H1 (cell line): ENCODE data around the gene CMC1. TPM values are rescaled to one million over a fixed set of nuclear protein-coding genes. Genes with fewer than 3 reads are reported as not detected.

Source experiments
- BCL11A ChIP-seq, 2 experiments: IDR thresholded peaks; one replicate each; pipeline ENCODE4 v1.6.1; 2011; ENCODE audit warnings: low read depth in 2 of 2, low read length in 2 of 2, mild to moderate bottlenecking in 2 of 2
- GTF2F1 ChIP-seq: IDR thresholded peaks from 2 replicates; pipeline ENCODE4 v1.6.1; 2012; ENCODE audit warnings: low read depth, low read length, improper control_type of control experiment, borderline replicate concordance
- MAFK ChIP-seq: IDR thresholded peaks from 2 replicates; pipeline ENCODE4 v1.6.1; 2012; ENCODE audit warnings: low read depth, mild to moderate bottlenecking, improper control_type of control experiment, low read length
- MAX ChIP-seq: IDR thresholded peaks from 2 replicates; pipeline ENCODE4 v1.6.1; 2012; ENCODE audit warnings: inconsistent platforms
- PHF8 ChIP-seq: fragments of 200-600 bp; sonication (generic); conservative IDR thresholded peaks from 2 replicates; pipeline ENCODE4 v1.7.1; 2012; ENCODE audit warnings: low read depth, mild to moderate bottlenecking, inconsistent platforms, low read length, moderate library complexity
- SP2 ChIP-seq: IDR thresholded peaks from 2 replicates; pipeline ENCODE4 v1.6.1; 2012; ENCODE audit warnings: mild to moderate bottlenecking, low read length, inconsistent platforms
- SRF ChIP-seq: IDR thresholded peaks from 2 replicates; pipeline ENCODE4 v1.6.1; 2011; ENCODE audit warnings: mild to moderate bottlenecking, low read depth, low read length, moderate library complexity
- TAF7 ChIP-seq: optimal IDR thresholded peaks from 2 replicates; pipeline ENCODE3; 2011; ENCODE audit warnings: low read depth, mild to moderate bottlenecking, inconsistent platforms, low read length, moderate library complexity, borderline replicate concordance
- polyA plus RNA-seq, 7 experiments: library from polyadenylated mRNA; depleted of rRNA in 3 of 7; stranded (reverse) in 5 of 7; unstranded in 2 of 7; fragments of >200 nt in 5 of 7; fragments of 200-250 nt in 2 of 7; gene quantifications; 1 replicate in 5 of 7; 2 replicates in 1 of 7; 4 replicates in 1 of 7; pipeline versions ENCODE4 v1.2.1 to v1.2.3, GENCODE V29; 2011 to 2013; ENCODE audit warnings: missing spikeins in 2 of 7, mixed read lengths in 2 of 7
- total RNA-seq: library from RNA; stranded (reverse); fragmentation: NEBNext Ultra II Directional; extraction: Animal tissue kit (Norgen Biotek cat#: 25700); gene quantifications from 2 replicates; pipeline ENCODE4 v1.2.1, GENCODE V29; 2021

CMC1 gene
- total and polyA plus RNA-seq, 2 of the 8 experiments (the other 6 are each of a cell fraction or from before 2014, with no cell fraction given) = 11.4 to 19.4 TPM

DNA sequence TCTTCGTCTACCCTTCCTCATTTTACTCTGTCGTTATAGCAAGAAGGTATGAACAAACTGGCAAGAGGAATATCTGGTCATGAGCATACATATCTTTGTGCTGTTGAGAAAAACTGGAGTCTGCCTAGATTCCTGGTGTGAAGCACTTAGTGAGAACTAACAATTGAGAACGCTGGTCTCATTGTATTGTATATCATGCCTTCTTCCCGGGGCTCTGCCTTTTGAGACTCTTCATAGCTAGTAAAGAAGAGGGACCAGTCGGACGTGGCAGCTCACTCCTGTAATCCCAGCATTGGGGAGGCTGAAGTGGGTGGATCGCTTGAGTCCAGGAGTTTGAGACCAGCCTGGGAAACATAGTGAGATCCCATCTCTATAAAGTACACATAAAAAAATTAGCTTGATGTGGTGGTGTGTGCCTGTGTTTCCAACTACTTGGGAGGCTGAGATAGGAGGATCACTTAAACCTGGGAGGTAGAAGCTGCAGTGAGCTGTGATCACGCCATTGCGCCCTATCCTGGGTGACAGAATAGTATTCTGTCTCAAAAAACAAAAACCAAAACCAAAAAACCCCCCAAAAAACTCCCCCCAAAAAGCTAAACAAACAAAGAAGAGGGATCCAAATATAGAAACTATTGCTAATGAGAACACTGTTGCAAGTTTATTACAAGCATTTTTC is 11.8 kb downstream of the CMC1 start (continued):
- no peak for TF ChIP-seq MAX
- TF ChIP-seq PHF8 = no peak
- no peak for TF ChIP-seq SP2
- no peak for TF ChIP-seq GTF2F1
- TF ChIP-seq TAF7 = no peak
- no peak for TF ChIP-seq BCL11A (IDR thresholded peaks at IDR 0.05; ENCODE audit: low read depth in 2 of 2, low read length in 2 of 2)
- TF ChIP-seq MAFK = no peak
- TF ChIP-seq SRF = no peak
